Endodermal cell (in vitro differentiated cells): ENCODE results near the gene UHRF2. TPM values are rescaled to one million over a fixed set of nuclear protein-coding genes. Genes with fewer than 3 reads are reported as not detected.

Source experiments
- DNase-seq: peaks from one replicate; pipeline ENCODE4 v3.0.0-alpha.2; 2017
- H3K27ac ChIP-seq: 2 replicates; pipeline ENCODE4 v1.5.1; 2013; ENCODE audit warnings: mild to moderate bottlenecking, low read depth, low read length, moderate library complexity
- H3K27me3 ChIP-seq: 2 replicates; pipeline ENCODE4 v1.6.1; 2013; ENCODE audit warnings: mild to moderate bottlenecking, low read length, moderate library complexity; ENCODE audit not compliant: insufficient read depth, control insufficient read depth, poor library complexity, severe bottlenecking
- H3K36me3 ChIP-seq: 2 replicates; pipeline ENCODE4 v1.7.0; 2013; ENCODE audit warnings: mild to moderate bottlenecking, low read length, moderate library complexity; ENCODE audit not compliant: control insufficient read depth, insufficient read depth
- H3K4me1 ChIP-seq: one replicate; pipeline ENCODE4 v1.7.0; 2013; ENCODE audit warnings: low read length; ENCODE audit not compliant: control insufficient read depth, insufficient read depth
- H3K4me3 ChIP-seq: 2 replicates; pipeline ENCODE4 v1.5.1; 2013; ENCODE audit warnings: mild to moderate bottlenecking, low read length, moderate library complexity
- H3K9ac ChIP-seq: 2 replicates; pipeline ENCODE4 v1.6.1; 2013; ENCODE audit warnings: mild to moderate bottlenecking, low read length, moderate library complexity; ENCODE audit not compliant: poor library complexity, severe bottlenecking; ENCODE audit errors: extremely low read depth
- H3K9me3 ChIP-seq: 2 replicates; pipeline ENCODE4 v1.6.1; 2013; ENCODE audit warnings: mild to moderate bottlenecking, low read length, moderate library complexity; ENCODE audit not compliant: control insufficient read depth
- H3K27ac Mint-ChIP-seq: 2 replicates; pipeline ENCODE4 v1.8.0; 2020; ENCODE audit warnings: mixed read lengths
- H3K27me3 Mint-ChIP-seq: 2 replicates; pipeline ENCODE4 v1.8.0; 2021; ENCODE audit warnings: mild to moderate bottlenecking, mixed read lengths; ENCODE audit not compliant: insufficient read depth
- H3K36me3 Mint-ChIP-seq: 2 replicates; pipeline ENCODE4 v1.8.0; 2020; ENCODE audit warnings: low read depth, mixed read lengths
- H3K4me1 Mint-ChIP-seq: 2 replicates; pipeline ENCODE4 v1.8.0; 2020; ENCODE audit warnings: mixed read lengths
- H3K4me3 Mint-ChIP-seq: 2 replicates; pipeline ENCODE4 v1.8.0; 2020; ENCODE audit warnings: mild to moderate bottlenecking, moderate library complexity, mixed read lengths
- H3K9me3 Mint-ChIP-seq: 2 replicates; pipeline ENCODE4 v1.8.0; 2020; ENCODE audit warnings: mild to moderate bottlenecking, mixed read lengths
- WGBS, 2 experiments: methylation state at CpG; one replicate each; pipeline versions ENCODE4 v1.1.5 to v1.1.7; 2013; ENCODE audit warnings: missing lambda C conversion rate in 2 of 2, mixed read lengths in 1 of 2; ENCODE audit not compliant: insufficient coverage in 1 of 2, insufficient read length in 1 of 2; 5-methylcytosine and 5-hydroxymethylcytosine counted together
- total RNA-seq, 2 donors: library from RNA; stranded (reverse); fragmentation: NEBNext Ultra II Directional in 1 of 2; extraction: Animal tissue kit (Norgen Biotek cat#: 25700) in 1 of 2; gene quantifications; 2 replicates in 1 of 2; 3 replicates in 1 of 2; pipeline ENCODE4 v1.2.1, GENCODE V29; 2021
- TF ChIP-seq, protein P1 (sequence below): fragments of 200-600 bp; sonication (generic); conservative IDR thresholded peaks from 2 replicates; pipeline ENCODE4 v1.5.0; 2021; ENCODE audit warnings: antibody characterized with exemption, mild to moderate bottlenecking

Gene UHRF2
- total RNA-seq, 2 donors from 2014 or later = 69.4 to 83.2 TPM

DNA sequence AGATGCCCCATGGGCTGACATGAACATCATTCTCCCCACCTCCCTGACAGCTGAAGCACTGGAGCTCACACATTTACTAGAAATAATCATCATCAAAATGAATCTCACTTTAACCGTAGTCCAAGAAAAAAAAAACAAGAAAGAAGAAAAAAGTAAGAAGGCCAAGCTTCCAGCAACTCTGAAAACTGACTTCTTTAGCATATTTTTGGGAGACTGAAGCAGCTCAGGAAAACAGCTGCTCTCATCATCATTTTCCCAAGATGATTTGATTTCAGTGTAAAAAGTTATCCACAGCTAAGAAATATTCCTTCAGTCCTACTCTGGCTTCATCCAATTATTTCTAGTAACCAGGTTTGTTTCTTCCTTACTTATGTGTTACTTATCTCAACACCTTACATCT, 140.9 kb downstream of the UHRF2 start:
- H3K4me1 ChIP-seq = no peaks in the 10 kb centered on the region
- TF ChIP-seq, protein P1, sequence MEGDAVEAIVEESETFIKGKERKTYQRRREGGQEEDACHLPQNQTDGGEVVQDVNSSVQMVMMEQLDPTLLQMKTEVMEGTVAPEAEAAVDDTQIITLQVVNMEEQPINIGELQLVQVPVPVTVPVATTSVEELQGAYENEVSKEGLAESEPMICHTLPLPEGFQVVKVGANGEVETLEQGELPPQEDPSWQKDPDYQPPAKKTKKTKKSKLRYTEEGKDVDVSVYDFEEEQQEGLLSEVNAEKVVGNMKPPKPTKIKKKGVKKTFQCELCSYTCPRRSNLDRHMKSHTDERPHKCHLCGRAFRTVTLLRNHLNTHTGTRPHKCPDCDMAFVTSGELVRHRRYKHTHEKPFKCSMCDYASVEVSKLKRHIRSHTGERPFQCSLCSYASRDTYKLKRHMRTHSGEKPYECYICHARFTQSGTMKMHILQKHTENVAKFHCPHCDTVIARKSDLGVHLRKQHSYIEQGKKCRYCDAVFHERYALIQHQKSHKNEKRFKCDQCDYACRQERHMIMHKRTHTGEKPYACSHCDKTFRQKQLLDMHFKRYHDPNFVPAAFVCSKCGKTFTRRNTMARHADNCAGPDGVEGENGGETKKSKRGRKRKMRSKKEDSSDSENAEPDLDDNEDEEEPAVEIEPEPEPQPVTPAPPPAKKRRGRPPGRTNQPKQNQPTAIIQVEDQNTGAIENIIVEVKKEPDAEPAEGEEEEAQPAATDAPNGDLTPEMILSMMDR = no peak
- no peaks in the 10 kb centered on the region for H3K27me3 Mint-ChIP-seq
- H3K9ac ChIP-seq = no peak overlapping the region
- no peak overlapping the region for H3K27ac Mint-ChIP-seq
- H3K9me3 ChIP-seq = no peaks in the 10 kb centered on the region
- no peaks in the 10 kb centered on the region for H3K36me3 ChIP-seq
- no peak overlapping the region for H3K4me3 ChIP-seq
- H3K27me3 ChIP-seq = no peaks in the 10 kb centered on the region
- DNase-seq = no peak
- peaks cover 20% of the 10 kb centered on the region for H3K36me3 Mint-ChIP-seq
- H3K4me1 Mint-ChIP-seq = no peaks in the 10 kb centered on the region
- no peaks in the 10 kb centered on the region for H3K9me3 Mint-ChIP-seq
- WGBS, 2 experiments = 88 to 97% methylated on average over 1 of the region's 1 CpG
- no peak overlapping the region for H3K4me3 Mint-ChIP-seq
- no peak overlapping the region for H3K27ac ChIP-seq

Other genes with a start within 250 kb of the UHRF2 start
- under 1 TPM; 0.33 to 0.97 TPM for gene IL33, start 197.4 kb upstream of the UHRF2 start, total RNA-seq
- gene TPD52L3, start 84.8 kb upstream of the UHRF2 start, total RNA-seq = not detected
- gene GLDC, start 232.5 kb downstream of the UHRF2 start, total RNA-seq = 10 to 100 TPM in 1 of 2 donors, 1 to 10 TPM in 1; 8.9 to 38.8 TPM